Loucy (cell line): ENCODE data around the gene CEBPB.

ENCODE experiments used
- H2AFZ ChIP-seq: fragments of 200-600 bp; sonication (generic); 2 replicates; pipeline ENCODE4 v1.6.0; 2016; ENCODE audit warnings: antibody characterized with exemption, mild to moderate bottlenecking, low read length, moderate library complexity
- H3F3A ChIP-seq: fragments of 200-600 bp; 2 replicates; pipeline ENCODE4 v1.6.0; 2016; ENCODE audit warnings: antibody characterized with exemption, low read depth, mild to moderate bottlenecking
- H3K27me3 ChIP-seq: fragments of 200-600 bp; sonication (generic); 2 replicates; pipeline ENCODE4 v1.6.1; 2014; ENCODE audit warnings: low read length, mild to moderate bottlenecking; ENCODE audit not compliant: insufficient read depth, poor library complexity, severe bottlenecking
- H3K36me3 ChIP-seq: fragments of 200-600 bp; sonication (generic); 2 replicates; pipeline ENCODE4 v1.6.1; 2016; ENCODE audit warnings: low read length; ENCODE audit not compliant: insufficient read depth
- H3K4me1 ChIP-seq: fragments of 200-600 bp; sonication (generic); 2 replicates; pipeline ENCODE4 v1.5.1; 2014; ENCODE audit warnings: low read length, mild to moderate bottlenecking; ENCODE audit not compliant: insufficient read depth, poor library complexity, severe bottlenecking
- H3K4me2 ChIP-seq: fragments of 200-600 bp; sonication (generic); 2 replicates; pipeline ENCODE4 v1.6.0; 2014; ENCODE audit warnings: antibody characterized with exemption, low read length, low read depth, mild to moderate bottlenecking; ENCODE audit not compliant: poor library complexity, severe bottlenecking
- H3K4me3 ChIP-seq: fragments of 200-600 bp; sonication (generic); 2 replicates; pipeline ENCODE4 v1.5.1; 2014; ENCODE audit warnings: low read length, mild to moderate bottlenecking, mixed read lengths; ENCODE audit not compliant: poor library complexity, severe bottlenecking
- H3K79me2 ChIP-seq: fragments of 200-600 bp; sonication (generic); 2 replicates; pipeline ENCODE4 v1.6.1; 2014; ENCODE audit warnings: low read length; ENCODE audit not compliant: insufficient read depth
- H3K9ac ChIP-seq: fragments of 200-600 bp; sonication (generic); 2 replicates; pipeline ENCODE4 v1.6.0; 2014; ENCODE audit warnings: mild to moderate bottlenecking, low read depth, low read length, moderate library complexity; ENCODE audit not compliant: poor library complexity, severe bottlenecking
- H3K9me2 ChIP-seq: fragments of 200-600 bp; sonication (generic); replicated peaks from 2 replicates; pipeline ENCODE4 v1.6.1; 2016; ENCODE audit warnings: low read depth, low read length, mixed read lengths
- H3K9me3 ChIP-seq: fragments of 200-600 bp; sonication (generic); 2 replicates; pipeline ENCODE4 v1.6.1; 2014; ENCODE audit warnings: mild to moderate bottlenecking, antibody characterized with exemption, low read length, low read depth; ENCODE audit not compliant: insufficient read depth
- H4K20me1 ChIP-seq: fragments of 200-600 bp; sonication (generic); 2 replicates; pipeline ENCODE4 v1.6.0; 2014; ENCODE audit warnings: antibody characterized with exemption, low read length, mild to moderate bottlenecking; ENCODE audit not compliant: insufficient read depth, poor library complexity, severe bottlenecking
- CTCF ChIP-seq: fragments of 200-600 bp; sonication (generic); conservative IDR thresholded peaks from 2 replicates; pipeline ENCODE4 v1.5.1; 2014; ENCODE audit warnings: mild to moderate bottlenecking, antibody characterized with exemption, low read length
- EZH2phosphoT487 ChIP-seq: fragments of 200-600 bp; IDR thresholded peaks from 2 replicates; pipeline ENCODE4 v1.6.1; 2018; ENCODE audit warnings: antibody characterized with exemption, mild to moderate bottlenecking, moderate library complexity, borderline replicate concordance

CEBPB gene

GRCh38 chr20:50188287-50188688 is 2.3 kb upstream of the CEBPB start:
- H3K9ac ChIP-seq: no peak overlapping the region
- TF ChIP-seq CTCF: no peak
- TF ChIP-seq EZH2phosphoT487: no peak
- no peaks in the 10 kb centered on the region for H3K9me3 ChIP-seq
- H3K79me2 ChIP-seq: peaks cover 9% of the 10 kb centered on the region
- H3K4me1 ChIP-seq: peaks cover 10% of the 10 kb centered on the region
- no peak overlapping the region for H3K4me2 ChIP-seq
- H4K20me1 ChIP-seq: peaks cover 10% of the 10 kb centered on the region
- no peaks in the 10 kb centered on the region for H3K27me3 ChIP-seq
- no peaks in the 10 kb centered on the region for H3K9me2 ChIP-seq
- H2AFZ ChIP-seq: no peak overlapping the region
- H3F3A ChIP-seq: no peaks in the 10 kb centered on the region
- no peak overlapping the region for H3K4me3 ChIP-seq
- no peaks in the 10 kb centered on the region for H3K36me3 ChIP-seq

GRCh38 chr20:50188879-50189680 is 1.6 kb upstream of the CEBPB start:
- H3K9me2 ChIP-seq: no peaks in the 10 kb centered on the region
- no peak overlapping the region for H2AFZ ChIP-seq
- H3F3A ChIP-seq: no peaks in the 10 kb centered on the region
- no peak overlapping the region for H3K4me3 ChIP-seq
- H3K27me3 ChIP-seq: no peaks in the 10 kb centered on the region
- H3K4me1 ChIP-seq: peaks cover 15% of the 10 kb centered on the region
- no peak overlapping the region for H3K4me2 ChIP-seq
- H4K20me1 ChIP-seq: peaks cover 13% of the 10 kb centered on the region
- no peaks in the 10 kb centered on the region for H3K36me3 ChIP-seq
- H3K79me2 ChIP-seq: peaks cover 17% of the 10 kb centered on the region
- no peak overlapping the region for H3K9ac ChIP-seq
- TF ChIP-seq CTCF (no peak), EZH2phosphoT487 (no peak)
- no peaks in the 10 kb centered on the region for H3K9me3 ChIP-seq

- H3K9me3 ChIP-seq: no peaks in the 10 kb centered on the region
- H3K9me2 ChIP-seq: no peaks in the 10 kb centered on the region
- peaks cover 15% of the 10 kb centered on the region for H3K4me1 ChIP-seq
- no peak overlapping the region for H3K9ac ChIP-seq
- H3K4me3 ChIP-seq: peak overlapping the region; percentile 97
- H3K79me2 ChIP-seq: peaks cover 20% of the 10 kb centered on the region
- peaks cover 13% of the 10 kb centered on the region for H4K20me1 ChIP-seq
- no peaks in the 10 kb centered on the region for H3K36me3 ChIP-seq
- TF ChIP-seq EZH2phosphoT487: no peak
- no peak overlapping the region for H2AFZ ChIP-seq
- no peaks in the 10 kb centered on the region for H3K27me3 ChIP-seq
- H3F3A ChIP-seq: no peaks in the 10 kb centered on the region
- H3K4me2 ChIP-seq: peak overlapping the region; percentile 30
These were observed 864 bp upstream of the CEBPB start for GRCh38 chr20:50189681-50190250.
